NCI-H345 treated with DMSO at 0.1 percent for 48 hours (cell line): Measurements from ENCODE around the gene PHOSPHO1.
"Not testable (repeated sequence)": the region's sequence is repeated elsewhere in the genome, so short reads cannot be mapped to it uniquely, and the experiment has no call there.

ENCODE experiments used
- DNase-seq: peaks from one replicate; lab custom pipeline; 2025; ENCODE audit not compliant: unreplicated experiment; lab: John Stamatoyannopoulos, UW

Gene PHOSPHO1

DNA sequence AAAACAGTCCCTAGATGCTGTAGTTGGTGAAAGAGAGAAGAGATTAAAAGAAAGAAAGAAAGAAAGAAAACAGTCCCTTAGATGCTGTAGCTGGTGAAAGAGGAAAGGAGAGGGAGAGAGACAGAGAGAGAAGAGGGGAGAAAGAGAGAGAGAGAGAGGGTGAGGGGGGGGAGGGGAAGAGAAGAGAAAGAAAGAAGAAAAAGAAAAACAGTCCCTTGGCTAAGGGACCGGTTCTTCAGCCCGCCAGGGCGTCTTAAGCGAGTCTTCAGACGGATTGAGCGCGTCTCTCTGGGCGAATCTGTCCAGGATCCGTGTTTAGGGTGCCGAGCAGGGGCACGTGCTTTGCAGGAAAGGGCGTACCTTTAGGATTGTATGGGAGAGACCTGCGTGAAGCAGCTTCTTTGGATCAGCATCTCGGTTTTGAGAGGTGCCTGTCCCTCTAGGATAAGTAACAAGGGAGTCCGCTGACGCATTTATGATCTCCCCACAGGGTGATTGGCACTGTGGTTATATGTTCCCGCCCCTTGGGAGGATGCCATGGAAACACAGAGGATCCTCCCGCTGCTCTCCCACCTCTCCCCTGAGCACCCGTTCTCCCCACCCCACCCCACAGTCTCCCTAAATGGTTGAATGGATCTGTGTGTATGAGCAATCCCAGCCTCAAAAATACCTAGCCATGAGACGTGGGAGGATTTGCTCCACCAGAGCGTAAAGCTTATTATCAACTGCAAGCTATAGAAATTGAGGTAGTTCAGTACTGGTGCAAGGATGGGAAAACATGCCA lies 36.9 kb downstream of the PHOSPHO1 start:
- DNase-seq: no peak

DNA sequence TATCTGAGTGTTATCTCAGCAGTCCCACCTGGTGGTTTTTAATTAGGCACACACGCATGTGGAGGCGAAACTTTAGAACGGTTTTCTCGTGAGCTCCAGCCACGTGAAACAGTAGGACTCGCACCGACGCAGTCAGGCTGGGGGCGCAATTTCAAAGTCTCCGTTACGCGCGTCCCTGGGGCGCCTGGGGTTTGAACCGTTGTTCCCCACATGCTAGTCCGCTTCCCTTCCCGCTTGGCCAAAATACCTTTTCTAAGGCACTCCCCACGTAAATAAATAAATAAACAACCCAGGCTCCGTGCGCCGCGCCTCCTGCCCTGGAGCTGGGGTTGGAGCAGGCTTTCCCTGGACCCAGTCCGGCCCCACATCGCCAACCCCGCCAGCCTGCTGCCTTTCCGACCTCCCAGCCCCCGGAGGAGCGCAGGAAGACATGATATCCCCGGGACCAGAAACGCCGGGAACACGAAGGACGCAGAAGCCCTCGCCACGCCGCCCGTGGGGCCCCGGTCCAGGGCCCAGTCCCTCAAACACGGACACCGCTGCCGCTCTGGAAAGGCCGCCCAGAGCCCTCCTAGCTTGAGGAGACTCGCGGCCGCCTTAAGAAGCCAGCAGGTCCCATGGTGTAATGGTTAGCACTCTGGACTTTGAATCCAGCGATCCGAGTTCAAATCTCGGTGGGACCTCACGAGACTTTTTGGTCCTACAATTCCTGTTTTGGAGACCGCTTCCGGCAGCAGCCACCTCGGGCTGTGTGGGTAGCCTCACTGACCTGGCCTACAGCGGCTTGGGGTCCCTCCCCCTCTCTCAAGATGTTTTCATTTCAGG lies 38.5 kb downstream of the PHOSPHO1 start:
- peak; percentile 52 for DNase-seq

GRCh38 chr17:49191409-49191916 lies 39.1 kb downstream of the PHOSPHO1 start:
- no peak for DNase-seq

GRCh38 chr17:49190932-49191331 lies 39.7 kb downstream of the PHOSPHO1 start:
- DNase-seq: no peak

DNA sequence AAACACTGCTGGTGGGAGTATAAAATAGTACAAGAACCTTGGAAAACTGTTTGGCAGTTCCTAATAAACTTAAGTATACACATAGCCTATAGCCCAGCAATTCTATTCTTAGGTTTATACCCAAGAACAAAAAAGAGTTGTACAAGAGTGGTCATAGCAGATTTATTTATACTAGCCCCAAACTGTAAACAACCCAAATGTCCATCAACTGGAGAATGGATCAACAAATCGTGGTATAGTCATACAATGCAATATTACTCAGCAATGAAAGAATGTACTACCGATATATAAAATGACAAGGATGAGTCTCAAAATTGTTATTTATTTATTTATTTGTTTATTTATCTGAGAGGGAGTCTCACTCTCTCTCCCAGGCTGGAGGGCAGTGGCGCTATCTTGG lies 43.3 kb downstream of the PHOSPHO1 start:
- DNase-seq: no peak

DNA sequence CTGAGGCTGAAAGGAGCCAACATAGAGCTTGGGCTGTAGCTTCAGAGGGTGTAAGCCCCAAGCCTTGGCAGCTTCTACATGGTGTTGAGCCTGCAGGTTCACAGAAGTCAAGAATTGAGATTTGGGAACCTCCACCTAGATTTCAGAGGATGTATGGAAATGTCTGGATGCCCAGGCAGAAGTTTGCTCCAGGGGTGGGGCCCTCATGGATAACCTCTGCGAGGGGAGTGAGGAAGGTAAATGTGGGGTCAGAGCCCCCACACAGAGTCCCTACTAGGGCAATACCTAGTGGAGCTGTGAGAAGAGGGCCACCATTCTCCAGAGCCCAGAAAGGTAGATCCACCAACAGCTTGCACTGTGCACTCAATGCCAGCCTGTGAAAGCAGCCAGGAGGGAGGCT lies 45.2 kb downstream of the PHOSPHO1 start:
- not testable (repeated sequence) for DNase-seq

GRCh38 chr17:49184522-49184921 lies 46.1 kb downstream of the PHOSPHO1 start:
- DNase-seq: not testable (repeated sequence)

- no peak for DNase-seq
Measured at GRCh38 chr17:49183801-49184200, 46.8 kb downstream of the PHOSPHO1 start.

DNA sequence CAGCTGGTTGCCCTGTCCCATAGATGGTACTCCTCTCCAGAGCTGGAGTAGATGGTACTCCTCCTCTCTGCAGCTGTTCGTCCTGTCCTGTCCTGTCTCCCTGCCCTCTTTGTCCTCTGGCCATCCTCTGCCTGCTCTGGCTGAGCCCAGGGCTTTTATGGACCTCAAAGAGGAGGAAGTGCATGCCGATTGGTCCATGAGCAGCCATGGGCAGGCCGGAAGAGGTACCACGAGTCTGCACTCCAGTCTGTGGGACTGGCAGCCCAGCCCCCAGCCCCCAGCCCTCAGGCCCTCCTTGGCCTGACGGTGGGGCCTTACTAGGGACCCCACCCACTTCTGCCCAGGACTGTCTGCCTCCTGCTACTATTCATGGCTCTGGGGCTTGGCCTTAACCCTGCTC lies 47.2 kb downstream of the PHOSPHO1 start:
- no peak for DNase-seq

DNA sequence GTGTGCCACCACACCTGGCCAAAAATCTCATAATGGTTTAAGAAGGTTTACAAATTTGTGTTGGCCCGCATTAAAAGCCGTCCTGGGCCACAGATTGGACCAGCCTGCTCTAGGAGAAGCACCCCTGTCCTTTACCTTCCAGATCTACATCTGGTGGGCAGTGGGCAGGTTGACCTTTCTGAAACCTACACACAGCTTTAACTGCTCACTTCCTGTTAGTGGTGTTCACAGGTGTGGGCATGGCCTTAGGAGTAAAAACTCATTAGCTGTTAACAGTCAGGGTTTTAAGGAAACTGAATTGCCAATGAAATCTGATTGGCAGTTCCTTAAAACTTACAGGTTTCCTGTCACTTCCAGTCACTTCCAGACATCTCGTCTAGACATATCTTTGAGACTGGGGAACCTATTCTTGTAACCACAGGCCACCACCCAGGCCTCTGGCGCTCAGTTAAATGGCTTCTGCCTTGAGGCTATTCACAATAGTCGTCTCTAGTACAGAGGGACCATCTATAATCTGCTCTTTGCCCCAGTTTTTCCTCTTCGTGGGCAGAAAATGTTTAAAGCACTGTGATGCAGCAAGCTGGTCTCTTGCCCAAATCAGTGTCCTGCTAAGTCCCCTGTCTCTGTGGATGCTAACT lies 49.5 kb downstream of the PHOSPHO1 start:
- no peak for DNase-seq

- peak; percentile 10 for DNase-seq
Measured at GRCh38 chr17:49180303-49180702, 50.3 kb downstream of the PHOSPHO1 start.

GRCh38 chr17:49175978-49176377 lies 54.6 kb downstream of the PHOSPHO1 start:
- not testable (repeated sequence) for DNase-seq
